ENCODE data around the gene TACC2.

DNA sequence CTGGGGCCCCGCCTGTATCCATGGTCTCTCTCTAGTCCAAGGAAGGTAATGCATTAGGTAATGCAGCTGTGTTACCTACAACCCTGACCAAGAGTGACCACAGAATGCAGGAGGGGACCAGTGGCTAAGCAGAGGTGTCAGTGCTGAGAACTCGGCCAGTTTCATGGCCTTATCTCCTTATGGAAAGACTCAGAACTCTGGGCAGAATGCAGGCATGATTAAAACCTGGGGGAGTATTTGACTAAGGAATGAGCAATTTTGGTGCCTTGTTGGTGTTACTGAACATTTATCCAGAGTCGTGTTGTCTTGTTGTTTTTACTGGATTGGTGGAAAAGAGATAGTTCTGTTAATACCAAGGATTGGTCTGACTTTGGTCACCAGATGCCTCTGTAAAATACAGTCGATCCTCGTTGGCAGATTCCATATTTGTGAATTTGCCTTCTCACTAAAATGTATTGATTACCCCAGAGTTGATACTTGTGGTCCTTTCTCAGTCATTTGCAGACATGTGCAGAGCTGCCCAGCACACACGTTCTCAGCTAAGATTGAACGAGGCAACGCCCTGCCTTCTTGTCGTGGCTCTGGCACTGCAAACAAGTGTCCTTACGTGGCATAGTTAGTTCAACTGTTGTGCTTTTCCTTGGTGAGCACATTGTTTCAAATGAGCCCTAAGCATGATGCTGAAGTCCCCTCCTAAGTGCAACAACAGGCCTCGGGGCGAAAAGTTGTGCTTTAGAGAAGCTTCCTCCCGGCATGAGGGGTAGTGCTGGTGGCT lies 146.5 kb downstream of the TACC2 start:
- TF ChIP-seq, protein P1, sequence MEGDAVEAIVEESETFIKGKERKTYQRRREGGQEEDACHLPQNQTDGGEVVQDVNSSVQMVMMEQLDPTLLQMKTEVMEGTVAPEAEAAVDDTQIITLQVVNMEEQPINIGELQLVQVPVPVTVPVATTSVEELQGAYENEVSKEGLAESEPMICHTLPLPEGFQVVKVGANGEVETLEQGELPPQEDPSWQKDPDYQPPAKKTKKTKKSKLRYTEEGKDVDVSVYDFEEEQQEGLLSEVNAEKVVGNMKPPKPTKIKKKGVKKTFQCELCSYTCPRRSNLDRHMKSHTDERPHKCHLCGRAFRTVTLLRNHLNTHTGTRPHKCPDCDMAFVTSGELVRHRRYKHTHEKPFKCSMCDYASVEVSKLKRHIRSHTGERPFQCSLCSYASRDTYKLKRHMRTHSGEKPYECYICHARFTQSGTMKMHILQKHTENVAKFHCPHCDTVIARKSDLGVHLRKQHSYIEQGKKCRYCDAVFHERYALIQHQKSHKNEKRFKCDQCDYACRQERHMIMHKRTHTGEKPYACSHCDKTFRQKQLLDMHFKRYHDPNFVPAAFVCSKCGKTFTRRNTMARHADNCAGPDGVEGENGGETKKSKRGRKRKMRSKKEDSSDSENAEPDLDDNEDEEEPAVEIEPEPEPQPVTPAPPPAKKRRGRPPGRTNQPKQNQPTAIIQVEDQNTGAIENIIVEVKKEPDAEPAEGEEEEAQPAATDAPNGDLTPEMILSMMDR (IDR thresholded peaks at IDR 0.05): no peak
- no peak for TF ChIP-seq POLR2AphosphoS5 (IDR thresholded peaks at IDR 0.05)
- no peak for TF ChIP-seq POLR2A (IDR thresholded peaks at IDR 0.05)
